HG03575 (cell line): ENCODE data around the gene TAF5L.
"Not testable (repeated sequence)": the region's sequence is repeated elsewhere in the genome, so short reads cannot be mapped to it uniquely, and the experiment has no call there.

Experiments used
- ATAC-seq: cut with Tn5 transposase; IDR thresholded peaks from one replicate; pipeline ENCODE4 v1.9.1; 2021; ENCODE audit not compliant: unreplicated experiment, insufficient number of reproducible peaks, low FRiP score; ENCODE audit errors: extremely low read depth

Gene TAF5L

GRCh38 chr1:229643996-229644745 lies 18.2 kb upstream of the TAF5L start:
- no peak for ATAC-seq

GRCh38 chr1:229642970-229643369 lies 17.0 kb upstream of the TAF5L start:
- no peak for ATAC-seq

GRCh38 chr1:229642376-229642775 lies 16.5 kb upstream of the TAF5L start:
- no peak for ATAC-seq

GRCh38 chr1:229641306-229641705 lies 15.4 kb upstream of the TAF5L start:
- ATAC-seq: no peak

- no peak for ATAC-seq
These were observed 14.5 kb upstream of the TAF5L start for GRCh38 chr1:229640455-229640854.

GRCh38 chr1:229637746-229638145 lies 11.8 kb upstream of the TAF5L start:
- ATAC-seq: no peak

- no peak for ATAC-seq
These were observed 10.1 kb upstream of the TAF5L start for GRCh38 chr1:229636042-229636441.

GRCh38 chr1:229631966-229632365 lies 6.0 kb upstream of the TAF5L start:
- no peak for ATAC-seq

- ATAC-seq: no peak
These were observed 5.2 kb upstream of the TAF5L start for GRCh38 chr1:229631148-229631547.

GRCh38 chr1:229629261-229629660 lies 3.3 kb upstream of the TAF5L start:
- no peak for ATAC-seq

GRCh38 chr1:229627003-229627402 lies 1.1 kb upstream of the TAF5L start:
- no peak for ATAC-seq

- no peak for ATAC-seq
These were observed 629 bp downstream of the TAF5L start for GRCh38 chr1:229625071-229625914.

GRCh38 chr1:229624521-229625070 lies 1.3 kb downstream of the TAF5L start:
- ATAC-seq: no peak

GRCh38 chr1:229623838-229624237 lies 2.1 kb downstream of the TAF5L start:
- ATAC-seq: no peak

GRCh38 chr1:229623225-229623624 lies 2.7 kb downstream of the TAF5L start:
- no peak for ATAC-seq

GRCh38 chr1:229622641-229623120 lies 3.2 kb downstream of the TAF5L start:
- ATAC-seq: not testable (repeated sequence)

GRCh38 chr1:229621663-229622062 lies 4.3 kb downstream of the TAF5L start:
- no peak for ATAC-seq

GRCh38 chr1:229620876-229621275 lies 5.0 kb downstream of the TAF5L start:
- ATAC-seq: no peak

- ATAC-seq: no peak
These were observed 6.3 kb downstream of the TAF5L start for GRCh38 chr1:229619614-229620013.

GRCh38 chr1:229619002-229619401 lies 6.9 kb downstream of the TAF5L start:
- no peak for ATAC-seq
